ENCODE measurements around the gene CENPF.

The CENPF gene

GRCh38 chr1:214633686-214634085 lies 30.7 kb downstream of the CENPF start:
- H3K36me3 ChIP-seq (ENCODE audit: insufficient read depth, low read length), result peaks cover 100% of the 10 kb centered on the region
- DNase-seq (ENCODE audit: low read depth, low spot score), result no peak
- TF ChIP-seq POLR2AphosphoS5 (IDR thresholded peaks at IDR 0.05; ENCODE audit: borderline replicate concordance, low read depth, low read length) (no peak), FOXP2 (optimal IDR thresholded peaks at IDR 0.05; ENCODE audit: control extremely low read depth, extremely low read length, insufficient read depth) (no peak), EZH2 (IDR thresholded peaks at IDR 0.05) (no peak)
- H3K4me3 ChIP-seq, result no peak overlapping the region
- H3K9ac ChIP-seq (ENCODE audit: insufficient read length), result no peak overlapping the region
- no peaks in the 10 kb centered on the region for H3K9me3 ChIP-seq (ENCODE audit: low read depth, low read length)
- H3K27ac ChIP-seq, result no peak overlapping the region

- H3K36me3 ChIP-seq (ENCODE audit: insufficient read depth, low read length), result peaks cover 100% of the 10 kb centered on the region
- no peaks in the 10 kb centered on the region for H3K9me3 ChIP-seq (ENCODE audit: low read depth, low read length)
- no peak for DNase-seq (ENCODE audit: low read depth, low spot score)
- no peak overlapping the region for H3K27ac ChIP-seq
- H3K9ac ChIP-seq (ENCODE audit: insufficient read length), result no peak overlapping the region
- TF ChIP-seq EZH2 (IDR thresholded peaks at IDR 0.05) (no peak), FOXP2 (optimal IDR thresholded peaks at IDR 0.05; ENCODE audit: control extremely low read depth, extremely low read length, insufficient read depth) (no peak), POLR2AphosphoS5 (IDR thresholded peaks at IDR 0.05; ENCODE audit: borderline replicate concordance, low read depth, low read length) (no peak)
- no peak overlapping the region for H3K4me3 ChIP-seq
These were observed 31.3 kb downstream of the CENPF start for GRCh38 chr1:214634267-214634666.

- DNase-seq (ENCODE audit: low read depth, low spot score), result no peak
- Histone ChIP-seq H3K4me3 (no peak overlapping the region), H3K9ac (ENCODE audit: insufficient read length) (no peak overlapping the region), H3K9me3 (ENCODE audit: low read depth, low read length) (no peaks in the 10 kb centered on the region), H3K36me3 (ENCODE audit: insufficient read depth, low read length) (peaks cover 100% of the 10 kb centered on the region), H3K27ac (no peak overlapping the region)
- no peak for TF ChIP-seq POLR2AphosphoS5 (IDR thresholded peaks at IDR 0.05; ENCODE audit: borderline replicate concordance, low read depth, low read length)
- no peak for TF ChIP-seq EZH2 (IDR thresholded peaks at IDR 0.05)
These were observed 32.1 kb downstream of the CENPF start for GRCh38 chr1:214635086-214635485.

- no peaks in the 10 kb centered on the region for H3K9me3 ChIP-seq (ENCODE audit: low read depth, low read length)
- DNase-seq (ENCODE audit: low read depth, low spot score), result no peak
- TF ChIP-seq EZH2 (IDR thresholded peaks at IDR 0.05) (no peak), FOXP2 (optimal IDR thresholded peaks at IDR 0.05; ENCODE audit: control extremely low read depth, extremely low read length, insufficient read depth) (no peak), POLR2AphosphoS5 (IDR thresholded peaks at IDR 0.05; ENCODE audit: borderline replicate concordance, low read depth, low read length) (no peak)
- H3K36me3 ChIP-seq (ENCODE audit: insufficient read depth, low read length), result peaks cover 100% of the 10 kb centered on the region
- no peak overlapping the region for H3K9ac ChIP-seq (ENCODE audit: insufficient read length)
- H3K4me3 ChIP-seq, result no peak overlapping the region
- H3K27ac ChIP-seq, result no peak overlapping the region
These were observed 32.5 kb downstream of the CENPF start for GRCh38 chr1:214635506-214635905.

- peaks cover 100% of the 10 kb centered on the region for H3K36me3 ChIP-seq (ENCODE audit: insufficient read depth, low read length)
- H3K9ac ChIP-seq (ENCODE audit: insufficient read length), result no peak overlapping the region
- TF ChIP-seq FOXP2 (optimal IDR thresholded peaks at IDR 0.05; ENCODE audit: control extremely low read depth, extremely low read length, insufficient read depth), result no peak
- TF ChIP-seq POLR2AphosphoS5 (IDR thresholded peaks at IDR 0.05; ENCODE audit: borderline replicate concordance, low read depth, low read length), result no peak
- TF ChIP-seq EZH2 (IDR thresholded peaks at IDR 0.05), result no peak
- H3K27ac ChIP-seq, result no peak overlapping the region
- no peak for DNase-seq (ENCODE audit: low read depth, low spot score)
- H3K4me3 ChIP-seq, result no peak overlapping the region
- H3K9me3 ChIP-seq (ENCODE audit: low read depth, low read length), result no peaks in the 10 kb centered on the region
These were observed 33.4 kb downstream of the CENPF start for GRCh38 chr1:214636436-214636835.

- no peak overlapping the region for H3K27ac ChIP-seq
- DNase-seq (ENCODE audit: low read depth, low spot score), result no peak
- no peak overlapping the region for H3K9ac ChIP-seq (ENCODE audit: insufficient read length)
- H3K36me3 ChIP-seq (ENCODE audit: insufficient read depth, low read length), result peaks cover 100% of the 10 kb centered on the region
- no peak for TF ChIP-seq EZH2 (IDR thresholded peaks at IDR 0.05)
- H3K9me3 ChIP-seq (ENCODE audit: low read depth, low read length), result no peaks in the 10 kb centered on the region
- no peak overlapping the region for H3K4me3 ChIP-seq
These were observed 34.1 kb downstream of the CENPF start for GRCh38 chr1:214637125-214637524.

GRCh38 chr1:214637722-214638458 lies 34.9 kb downstream of the CENPF start:
- Histone ChIP-seq H3K36me3 (ENCODE audit: insufficient read depth, low read length) (peaks cover 100% of the 10 kb centered on the region), H3K9me3 (ENCODE audit: low read depth, low read length) (no peaks in the 10 kb centered on the region), H3K4me3 (no peak overlapping the region), H3K27ac (no peak overlapping the region), H3K9ac (ENCODE audit: insufficient read length) (no peak overlapping the region)
- TF ChIP-seq FOXP2 (optimal IDR thresholded peaks at IDR 0.05; ENCODE audit: control extremely low read depth, extremely low read length, insufficient read depth) (no peak), EZH2 (IDR thresholded peaks at IDR 0.05) (no peak), POLR2AphosphoS5 (IDR thresholded peaks at IDR 0.05; ENCODE audit: borderline replicate concordance, low read depth, low read length) (no peak)
- DNase-seq (ENCODE audit: low read depth, low spot score), result no peak

GRCh38 chr1:214638459-214638807 lies 35.4 kb downstream of the CENPF start:
- H3K9me3 ChIP-seq (ENCODE audit: low read depth, low read length), result no peaks in the 10 kb centered on the region
- H3K36me3 ChIP-seq (ENCODE audit: insufficient read depth, low read length), result peaks cover 100% of the 10 kb centered on the region
- TF ChIP-seq FOXP2 (optimal IDR thresholded peaks at IDR 0.05; ENCODE audit: control extremely low read depth, extremely low read length, insufficient read depth) (no peak), EZH2 (IDR thresholded peaks at IDR 0.05) (no peak), POLR2AphosphoS5 (IDR thresholded peaks at IDR 0.05; ENCODE audit: borderline replicate concordance, low read depth, low read length) (no peak)
- no peak overlapping the region for H3K9ac ChIP-seq (ENCODE audit: insufficient read length)
- H3K4me3 ChIP-seq, result no peak overlapping the region
- DNase-seq (ENCODE audit: low read depth, low spot score), result no peak
- no peak overlapping the region for H3K27ac ChIP-seq

- Histone ChIP-seq H3K9me3 (ENCODE audit: low read depth, low read length) (no peaks in the 10 kb centered on the region), H3K27ac (no peak overlapping the region), H3K36me3 (ENCODE audit: insufficient read depth, low read length) (peaks cover 100% of the 10 kb centered on the region), H3K4me3 (no peak overlapping the region), H3K9ac (ENCODE audit: insufficient read length) (no peak overlapping the region)
- TF ChIP-seq FOXP2 (optimal IDR thresholded peaks at IDR 0.05; ENCODE audit: control extremely low read depth, extremely low read length, insufficient read depth), result no peak
- TF ChIP-seq EZH2 (IDR thresholded peaks at IDR 0.05), result no peak
- TF ChIP-seq POLR2AphosphoS5 (IDR thresholded peaks at IDR 0.05; ENCODE audit: borderline replicate concordance, low read depth, low read length), result no peak
- no peak for DNase-seq (ENCODE audit: low read depth, low spot score)
These were observed 36.0 kb downstream of the CENPF start for GRCh38 chr1:214638997-214639396.

Measured in SK-N-MC (cell line).